Panc1 (cell line): ENCODE measurements around the gene EMC1.

Source experiments
- POLR2AphosphoS5 ChIP-seq: IDR thresholded peaks from 2 replicates; pipeline ENCODE4 v1.6.1; 2012; ENCODE audit warnings: mild to moderate bottlenecking, low read depth, low read length, moderate library complexity
- SIN3A ChIP-seq: IDR thresholded peaks from 2 replicates; pipeline ENCODE4 v1.6.1; 2012; ENCODE audit warnings: low read depth, mild to moderate bottlenecking, low read length, moderate library complexity, borderline replicate concordance; ENCODE audit not compliant: insufficient read depth
- TCF7L2 ChIP-seq: IDR thresholded peaks from 2 replicates; pipeline ENCODE4 v1.6.1; 2011; ENCODE audit warnings: mild to moderate bottlenecking, low read depth, low read length, inconsistent platforms
- TF ChIP-seq, protein P1 (sequence below): fragments of 450-650 bp; IDR thresholded peaks from 2 replicates; pipeline ENCODE4 v1.5.1; 2017; ENCODE audit warnings: mild to moderate bottlenecking

- TF ChIP-seq, protein P1, sequence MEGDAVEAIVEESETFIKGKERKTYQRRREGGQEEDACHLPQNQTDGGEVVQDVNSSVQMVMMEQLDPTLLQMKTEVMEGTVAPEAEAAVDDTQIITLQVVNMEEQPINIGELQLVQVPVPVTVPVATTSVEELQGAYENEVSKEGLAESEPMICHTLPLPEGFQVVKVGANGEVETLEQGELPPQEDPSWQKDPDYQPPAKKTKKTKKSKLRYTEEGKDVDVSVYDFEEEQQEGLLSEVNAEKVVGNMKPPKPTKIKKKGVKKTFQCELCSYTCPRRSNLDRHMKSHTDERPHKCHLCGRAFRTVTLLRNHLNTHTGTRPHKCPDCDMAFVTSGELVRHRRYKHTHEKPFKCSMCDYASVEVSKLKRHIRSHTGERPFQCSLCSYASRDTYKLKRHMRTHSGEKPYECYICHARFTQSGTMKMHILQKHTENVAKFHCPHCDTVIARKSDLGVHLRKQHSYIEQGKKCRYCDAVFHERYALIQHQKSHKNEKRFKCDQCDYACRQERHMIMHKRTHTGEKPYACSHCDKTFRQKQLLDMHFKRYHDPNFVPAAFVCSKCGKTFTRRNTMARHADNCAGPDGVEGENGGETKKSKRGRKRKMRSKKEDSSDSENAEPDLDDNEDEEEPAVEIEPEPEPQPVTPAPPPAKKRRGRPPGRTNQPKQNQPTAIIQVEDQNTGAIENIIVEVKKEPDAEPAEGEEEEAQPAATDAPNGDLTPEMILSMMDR = no peak
- TF ChIP-seq POLR2AphosphoS5 (no peak), TCF7L2 (no peak), SIN3A (no peak)
These were observed 11.4 kb downstream of the EMC1 start for GRCh38 chr1:19239876-19240275.
